Measurements from ENCODE around the gene HTRA1.

DNA sequence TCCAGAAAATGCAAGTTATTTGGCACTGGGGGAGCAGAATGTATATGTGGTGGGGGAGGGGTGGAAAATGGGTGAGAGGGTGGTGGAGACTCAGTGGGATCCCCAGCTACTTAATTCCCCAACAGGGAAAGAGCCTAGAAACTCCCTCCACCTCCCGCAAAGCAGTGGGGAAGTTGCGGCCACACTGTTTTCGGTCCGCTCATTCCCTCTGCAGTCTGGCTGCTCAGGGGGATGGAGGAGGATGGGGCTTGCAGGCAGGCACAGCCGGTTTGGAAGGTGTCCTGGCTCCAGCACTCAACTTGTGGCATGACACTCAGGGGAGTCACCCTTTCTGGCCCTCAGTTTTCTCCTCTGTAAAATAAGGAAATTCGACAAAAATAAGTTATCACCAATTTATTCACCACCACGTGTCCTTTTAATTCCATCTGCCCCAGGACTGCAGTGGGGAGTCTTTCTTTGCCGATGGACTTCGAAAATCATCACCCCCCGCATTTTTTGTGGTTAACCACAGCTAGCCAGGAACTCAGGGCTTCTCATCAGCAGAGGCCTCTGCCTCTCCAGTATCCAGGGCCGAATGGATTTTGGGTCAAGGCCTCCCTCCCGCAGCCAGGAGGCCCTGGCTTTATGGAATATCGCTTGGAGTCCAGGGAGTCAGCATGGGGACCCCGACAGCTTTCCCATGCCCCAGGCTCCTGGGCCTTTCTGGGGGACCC, 1.6 kb upstream of the HTRA1 start:
- TF ChIP-seq POLR2AphosphoS5 (IDR thresholded peaks at IDR 0.05) = no peak
- TF ChIP-seq, protein P1, sequence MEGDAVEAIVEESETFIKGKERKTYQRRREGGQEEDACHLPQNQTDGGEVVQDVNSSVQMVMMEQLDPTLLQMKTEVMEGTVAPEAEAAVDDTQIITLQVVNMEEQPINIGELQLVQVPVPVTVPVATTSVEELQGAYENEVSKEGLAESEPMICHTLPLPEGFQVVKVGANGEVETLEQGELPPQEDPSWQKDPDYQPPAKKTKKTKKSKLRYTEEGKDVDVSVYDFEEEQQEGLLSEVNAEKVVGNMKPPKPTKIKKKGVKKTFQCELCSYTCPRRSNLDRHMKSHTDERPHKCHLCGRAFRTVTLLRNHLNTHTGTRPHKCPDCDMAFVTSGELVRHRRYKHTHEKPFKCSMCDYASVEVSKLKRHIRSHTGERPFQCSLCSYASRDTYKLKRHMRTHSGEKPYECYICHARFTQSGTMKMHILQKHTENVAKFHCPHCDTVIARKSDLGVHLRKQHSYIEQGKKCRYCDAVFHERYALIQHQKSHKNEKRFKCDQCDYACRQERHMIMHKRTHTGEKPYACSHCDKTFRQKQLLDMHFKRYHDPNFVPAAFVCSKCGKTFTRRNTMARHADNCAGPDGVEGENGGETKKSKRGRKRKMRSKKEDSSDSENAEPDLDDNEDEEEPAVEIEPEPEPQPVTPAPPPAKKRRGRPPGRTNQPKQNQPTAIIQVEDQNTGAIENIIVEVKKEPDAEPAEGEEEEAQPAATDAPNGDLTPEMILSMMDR (IDR thresholded peaks at IDR 0.05) = no peak
